IMR-90 (cell line): ENCODE measurements around the gene KRTAP21-1. TPM values are rescaled to one million over a fixed set of nuclear protein-coding genes. Genes with fewer than 3 reads are reported as not detected.

Experiments
- ATAC-seq: fragments of 200-7000 bp; cut with Tn5 transposase; 2 replicates; pipeline ENCODE4 v1.9.1; 2020; ENCODE audit warnings: low read depth, mild to moderate bottlenecking, moderate library complexity
- BruUV-seq: library from RNA; stranded (reverse); fragments of 400-500 nt; replicated peaks from 2 replicates; lab custom pipeline; 2021; lab: Mats Ljungman, UMichigan
- CTCF ChIA-PET: fragments of 300-600 bp; formaldehyde crosslinking; extraction: SDS; loops from one replicate; lab custom pipeline; 2021; ENCODE audit warnings: antibody characterized with exemption; lab: Yijun Ruan, JAX
- POLR2A ChIA-PET: fragments of 300-600 bp; sonication (Branson Sonifier 250); formaldehyde crosslinking; loops from one replicate; lab custom pipeline; 2022; ENCODE audit warnings: antibody characterized with exemption; ENCODE audit not compliant: unreplicated experiment; lab: Charles Lee
- DNase-seq: peaks from one replicate; pipeline ENCODE4 v3.0.0; 2013
- H2AFZ ChIP-seq: replicated peaks from 2 replicates; pipeline ENCODE3; 2013; ENCODE audit warnings: low read length, mild to moderate bottlenecking; ENCODE audit not compliant: poor library complexity
- H2AK5ac ChIP-seq: 2 replicates; pipeline ENCODE4 v1.6.1; 2013; ENCODE audit warnings: low read depth, low read length, inconsistent platforms
- H2AK9ac ChIP-seq: replicated peaks from 2 replicates; pipeline ENCODE3; 2013; ENCODE audit warnings: mild to moderate bottlenecking, low read depth, low read length, moderate library complexity; ENCODE audit not compliant: poor library complexity
- H2BK120ac ChIP-seq: 2 replicates; pipeline ENCODE4 v1.6.1; 2013; ENCODE audit warnings: low read depth, low read length, inconsistent platforms
- H2BK15ac ChIP-seq: 3 replicates; pipeline ENCODE4 v1.6.1; 2013; ENCODE audit warnings: low read depth, low read length, inconsistent platforms
- H2BK20ac ChIP-seq: 2 replicates; pipeline ENCODE4 v1.6.1; 2013; ENCODE audit warnings: low read depth, mild to moderate bottlenecking, inconsistent platforms, low read length, moderate library complexity
- H2BK5ac ChIP-seq: 2 replicates; pipeline ENCODE4 v1.6.1; 2013; ENCODE audit warnings: mild to moderate bottlenecking, low read depth, low read length, inconsistent platforms; ENCODE audit not compliant: poor library complexity, severe bottlenecking
- H3K14ac ChIP-seq: replicated peaks from 2 replicates; pipeline ENCODE4 v1.6.1; 2013; ENCODE audit warnings: low read depth, low read length, inconsistent platforms
- H3K18ac ChIP-seq: 2 replicates; pipeline ENCODE4 v1.6.1; 2013; ENCODE audit warnings: low read depth, low read length, control low read depth
- H3K23ac ChIP-seq: 2 replicates; pipeline ENCODE4 v1.6.1; 2013; ENCODE audit warnings: low read depth, low read length, inconsistent platforms
- H3K27ac ChIP-seq: 2 replicates; pipeline ENCODE4 v1.5.1; 2013; ENCODE audit warnings: mild to moderate bottlenecking, control low read depth, low read length; ENCODE audit not compliant: insufficient read depth
- H3K27me3 ChIP-seq: 2 replicates; pipeline ENCODE4 v1.6.1; 2013; ENCODE audit warnings: low read length; ENCODE audit not compliant: control insufficient read depth, insufficient read depth
- H3K36me3 ChIP-seq: 2 replicates; pipeline ENCODE4 v1.6.1; 2013; ENCODE audit warnings: low read length, mixed read lengths; ENCODE audit not compliant: control insufficient read depth, insufficient read depth
- H3K4ac ChIP-seq: 2 replicates; pipeline ENCODE4 v1.6.1; 2013; ENCODE audit warnings: low read depth, low read length, inconsistent platforms
- H3K4me1 ChIP-seq: 2 replicates; pipeline ENCODE4 v1.6.1; 2013; ENCODE audit warnings: low read length, mixed read lengths; ENCODE audit not compliant: control insufficient read depth, insufficient read depth
- H3K4me2 ChIP-seq: 2 replicates; pipeline ENCODE4 v1.6.1; 2013; ENCODE audit warnings: low read depth, mild to moderate bottlenecking, control low read depth, low read length, moderate library complexity
- H3K4me3 ChIP-seq: 2 replicates; pipeline ENCODE4 v1.5.1; 2013; ENCODE audit warnings: low read depth, mild to moderate bottlenecking, control low read depth, low read length, moderate library complexity; ENCODE audit not compliant: insufficient read depth
- H3K56ac ChIP-seq: 2 replicates; pipeline ENCODE4 v1.6.1; 2013; ENCODE audit warnings: low read length, inconsistent platforms; ENCODE audit not compliant: insufficient read depth; ENCODE audit errors: extremely low read depth
- H3K79me1 ChIP-seq, 2 experiments: 2 replicates each; pipeline ENCODE4 v1.6.1; 2013; ENCODE audit warnings: low read length in 2 of 2, inconsistent platforms in 1 of 2, low read depth in 1 of 2
- H3K9ac ChIP-seq: 2 replicates; pipeline ENCODE4 v1.6.1; 2013; ENCODE audit warnings: low read depth, low read length, control low read depth
- H3K9me1 ChIP-seq: 2 replicates; pipeline ENCODE4 v1.6.1; 2013; ENCODE audit warnings: low read length, inconsistent platforms; ENCODE audit not compliant: insufficient read depth
- H3K9me3 ChIP-seq: 2 replicates; pipeline ENCODE4 v1.6.1; 2013; ENCODE audit warnings: low read length; ENCODE audit not compliant: control insufficient read depth, insufficient read depth
- H4K20me1 ChIP-seq: 2 replicates; pipeline ENCODE4 v1.6.1; 2013; ENCODE audit warnings: low read length, inconsistent platforms; ENCODE audit not compliant: insufficient read depth
- H4K5ac ChIP-seq: 2 replicates; pipeline ENCODE4 v1.6.1; 2013; ENCODE audit warnings: mild to moderate bottlenecking, low read depth, low read length, control low read depth
- H4K8ac ChIP-seq, 2 experiments: 2 replicates each; pipeline ENCODE4 v1.6.1; 2013; ENCODE audit warnings: low read depth in 2 of 2, low read length in 2 of 2, control low read depth in 1 of 2, inconsistent platforms in 1 of 2
- H4K91ac ChIP-seq: 2 replicates; pipeline ENCODE4 v1.6.1; 2013; ENCODE audit warnings: low read depth, low read length, inconsistent platforms; ENCODE audit not compliant: insufficient read depth
- CHD1 ChIP-seq: IDR thresholded peaks from 2 replicates; pipeline ENCODE4 v1.6.1; 2012; ENCODE audit warnings: low read depth, low read length, improper control_type of control experiment
- ELK1 ChIP-seq: fragments of 150-350 bp; IDR thresholded peaks from 2 replicates; pipeline ENCODE4 v1.6.1; 2016; ENCODE audit warnings: low read depth, mild to moderate bottlenecking, low read length, moderate library complexity, borderline replicate concordance
- FOS ChIP-seq: fragments of 150-350 bp; IDR thresholded peaks from 2 replicates; pipeline ENCODE4 v1.6.1; 2016; ENCODE audit warnings: low read depth, low read length
- MAFK ChIP-seq: IDR thresholded peaks from 2 replicates; pipeline ENCODE4 v1.6.1; 2012; ENCODE audit warnings: low read depth, low read length, improper control_type of control experiment
- MXI1 ChIP-seq: IDR thresholded peaks from 2 replicates; pipeline ENCODE4 v1.6.1; 2012; ENCODE audit warnings: low read depth, mild to moderate bottlenecking, low read length, moderate library complexity, borderline replicate concordance
- NFE2L2 ChIP-seq: fragments of 150-350 bp; IDR thresholded peaks from 2 replicates; pipeline ENCODE4 v1.6.1; 2016; ENCODE audit warnings: low read depth, mild to moderate bottlenecking, low read length
- RAD21 ChIP-seq: IDR thresholded peaks from 2 replicates; pipeline ENCODE4 v1.6.1; 2012; ENCODE audit warnings: low read length, improper control_type of control experiment
- RFX5 ChIP-seq: IDR thresholded peaks from 2 replicates; pipeline ENCODE4 v1.8.0; 2012; ENCODE audit warnings: low read depth, mild to moderate bottlenecking, low read length, moderate library complexity
- WGBS, 2 experiments: methylation state at CpG; one replicate each; pipeline versions ENCODE4 v1.1.5 to v1.1.7; 2013; ENCODE audit warnings: missing lambda C conversion rate in 2 of 2; ENCODE audit not compliant: insufficient read length in 1 of 2; ENCODE audit errors: extremely low coverage in 2 of 2; 5-methylcytosine and 5-hydroxymethylcytosine counted together
- dilution Hi-C: fragments of 300-500 bp; cut with HindIII; formaldehyde crosslinking; loops from one replicate; pipeline ENCODE4 v1.14.3; 2018; ENCODE audit warnings: low sequenced_read_pairs; ENCODE audit not compliant: unreplicated experiment
- in situ Hi-C: fragments of 300-500 bp; cut with MboI; formaldehyde crosslinking; loops from 3 replicates; pipeline ENCODE4 v1.14.3; 2019; ENCODE audit warnings: low sequenced_read_pairs, inconsistent platforms, mixed read lengths
- intact Hi-C: fragments of 100-400 bp; cut with micrococcal nuclease; formaldehyde crosslinking; loops from 2 replicates; pipeline ENCODE4 v1.10.0; 2022
- polyA plus RNA-seq, 3 experiments: library from polyadenylated mRNA; depleted of rRNA; stranded (reverse); fragments of >200 nt; gene quantifications; 2 replicates each; pipeline ENCODE4 v1.2.3, GENCODE V29; 2012; ENCODE audit warnings: low replicate concordance in 1 of 3
- total RNA-seq: library from RNA; depleted of rRNA; stranded (reverse); fragments of >200 nt; gene quantifications from 2 replicates; pipeline ENCODE4 v1.2.3, GENCODE V29; 2012

Gene KRTAP21-1
- total and polyA plus RNA-seq, 2 of the 4 experiments (the other 2 are of a cell fraction) = not detected

- no peak overlapping the region for H4K91ac ChIP-seq
- no CpG with 5 or more reads among the region's 3 CpGs for WGBS, 2 experiments
- H3K23ac ChIP-seq = no peak overlapping the region
- no peak overlapping the region for H3K9ac ChIP-seq
- no peak overlapping the region for H4K5ac ChIP-seq
- dilution Hi-C loops = no loop called here
- in situ Hi-C loops = no loop called here
- H2BK120ac ChIP-seq = no peak overlapping the region
- no peak for ATAC-seq
- H4K20me1 ChIP-seq = no peaks in the 10 kb centered on the region
- BruUV-seq = no TSS peak
- no peaks in the 10 kb centered on the region for H3K27me3 ChIP-seq
- no peak overlapping the region for H2AK5ac ChIP-seq
- H3K4me1 ChIP-seq = no peaks in the 10 kb centered on the region
- DNase-seq = no peak
- TF ChIP-seq MXI1 (no peak), MAFK (no peak), NFE2L2 (no peak), RFX5 (no peak), ELK1 (no peak), CHD1 (no peak), FOS (no peak), RAD21 (no peak)
- H3K56ac ChIP-seq = no peak overlapping the region
- peaks cover 3% of the 10 kb centered on the region; the same call in 1 of the 2 replicates for H3K9me3 ChIP-seq
- H3K4me3 ChIP-seq = no peak overlapping the region
- no peak overlapping the region for H2BK5ac ChIP-seq
- no peaks in the 10 kb centered on the region for H3K36me3 ChIP-seq
- no peak overlapping the region for H3K4ac ChIP-seq
- no peak overlapping the region for H4K8ac ChIP-seq
- ChIA-PET CTCF (no interaction called here), POLR2A (no interaction called here)
- no peak overlapping the region for H3K27ac ChIP-seq
- no peak overlapping the region for H2AFZ ChIP-seq
- no peak overlapping the region for H2AK9ac ChIP-seq
- H3K9me1 ChIP-seq = no peaks in the 10 kb centered on the region
- no peak overlapping the region for H3K18ac ChIP-seq
- H2BK15ac ChIP-seq = no peak overlapping the region
- H3K79me1 ChIP-seq = no peaks in the 10 kb centered on the region
- intact Hi-C loops = no loop called here
- H3K14ac ChIP-seq = no peak overlapping the region
- no peak overlapping the region for H3K4me2 ChIP-seq
- no peak overlapping the region for H2BK20ac ChIP-seq
Measured at GRCh38 chr21:30710499-30710898, 44.7 kb downstream of the KRTAP21-1 start.
